CD4-positive, alpha-beta T cell treated with Interferon alpha-2 for 1 hour (primary cell): ENCODE measurements around the gene HRH1.
A peak's percentile ranks its signal among the peaks of the same experiment; 100 is the strongest.
"Not testable (repeated sequence)": the region's sequence is repeated elsewhere in the genome, so short reads cannot be mapped to it uniquely, and the experiment has no call there.

Experiments used
- DNase-seq, 2 donors: peaks; one replicate each; pipeline ENCODE4 v3.0.0-alpha.2; 2020 to 2022

HRH1 gene

GRCh38 chr3:11144996-11145395 is 9.3 kb upstream of the HRH1 start:
- no peak for DNase-seq

- no peak for DNase-seq
These were observed 8.4 kb upstream of the HRH1 start for GRCh38 chr3:11145888-11146287.

GRCh38 chr3:11146773-11147660 is 7.3 kb upstream of the HRH1 start:
- DNase-seq = no peak

GRCh38 chr3:11150256-11150655 is 4.0 kb upstream of the HRH1 start:
- no peak for DNase-seq

- no peak for DNase-seq
These were observed 2.0 kb upstream of the HRH1 start for GRCh38 chr3:11152301-11152700.

GRCh38 chr3:11154953-11155325 is 646 bp downstream of the HRH1 start:
- DNase-seq = no peak

- no peak for DNase-seq
These were observed 1.2 kb downstream of the HRH1 start for GRCh38 chr3:11155341-11156025.

- DNase-seq = no peak
These were observed 1.7 kb downstream of the HRH1 start for GRCh38 chr3:11156026-11156410.

- no peak for DNase-seq
These were observed 3.1 kb downstream of the HRH1 start for GRCh38 chr3:11157421-11157820.

- peak in 1 of 2 donors; percentile 23 for DNase-seq
These were observed 5.2 kb downstream of the HRH1 start for GRCh38 chr3:11159421-11159904.

GRCh38 chr3:11161666-11162065 is 7.4 kb downstream of the HRH1 start:
- no peak for DNase-seq

- no peak for DNase-seq
These were observed 8.4 kb downstream of the HRH1 start for GRCh38 chr3:11162401-11163345.

- no peak for DNase-seq
These were observed 10.3 kb downstream of the HRH1 start for GRCh38 chr3:11164607-11165006.

GRCh38 chr3:11165476-11165875 is 11.2 kb downstream of the HRH1 start:
- no peak for DNase-seq

GRCh38 chr3:11166807-11167400 is 12.6 kb downstream of the HRH1 start:
- DNase-seq = not testable (repeated sequence)

- DNase-seq = no peak
These were observed 13.3 kb downstream of the HRH1 start for GRCh38 chr3:11167590-11167989.

- DNase-seq = no peak
These were observed 14.1 kb downstream of the HRH1 start for GRCh38 chr3:11168406-11168805.

- DNase-seq = no peak
These were observed 14.8 kb downstream of the HRH1 start for GRCh38 chr3:11168881-11169805.

- no peak for DNase-seq
These were observed 15.9 kb downstream of the HRH1 start for GRCh38 chr3:11170052-11170770.

GRCh38 chr3:11172096-11172690 is 17.9 kb downstream of the HRH1 start:
- DNase-seq = no peak
